Keratinocyte (primary cell): ENCODE results near the gene ATPAF2. TPM values are rescaled to one million over a fixed set of nuclear protein-coding genes. Genes with fewer than 3 reads are reported as not detected.

ENCODE experiments used
- DNase-seq: peaks from one replicate; pipeline ENCODE4 v3.0.0-alpha.2; 2011; ENCODE audit warnings: low read depth, missing footprints, low spot score
- FAIRE-seq: peaks from 2 replicates; lab custom pipeline; 2011; peaks lifted over from hg19 to GRCh38; lab: Jason Lieb, UNC
- H2AFZ ChIP-seq: 2 replicates; pipeline ENCODE4 v1.6.0; 2012; ENCODE audit warnings: low read length, control low read depth, inconsistent platforms; ENCODE audit not compliant: control insufficient read depth
- H3K27ac ChIP-seq: 2 replicates; pipeline ENCODE4 v1.5.1; 2011; ENCODE audit warnings: low read length; ENCODE audit not compliant: control insufficient read depth, insufficient read depth
- H3K27me3 ChIP-seq: 3 replicates; pipeline ENCODE4 v1.6.0; 2011; ENCODE audit warnings: low read length; ENCODE audit not compliant: control insufficient read depth, insufficient read depth; ENCODE audit errors: extremely low read depth
- H3K36me3 ChIP-seq, 2 experiments: 2 replicates in 1 of 2; 3 replicates in 1 of 2; pipeline ENCODE4 v1.5.1; 2011; ENCODE audit warnings: low read length in 2 of 2, mild to moderate bottlenecking in 1 of 2; ENCODE audit not compliant: control insufficient read depth in 2 of 2, insufficient read depth in 2 of 2; ENCODE audit errors: extremely low read depth in 1 of 2
- H3K4me1 ChIP-seq: 3 replicates; pipeline ENCODE4 v1.5.1; 2011; ENCODE audit warnings: low read length; ENCODE audit not compliant: control insufficient read depth, insufficient read depth; ENCODE audit errors: extremely low read depth
- H3K4me2 ChIP-seq: 3 replicates; pipeline ENCODE4 v1.6.0; 2011; ENCODE audit warnings: low read depth, low read length; ENCODE audit not compliant: control insufficient read depth, insufficient read depth; ENCODE audit errors: extremely low read depth
- H3K4me3 ChIP-seq, 3 experiments: fragments of 200-600 bp in 1 of 3; sonication (generic) in 1 of 3; 2 replicates in 2 of 3; 3 replicates in 1 of 3; pipeline ENCODE4 v1.5.1; 2011 to 2016; ENCODE audit warnings: low read length in 3 of 3, mild to moderate bottlenecking in 3 of 3, control low read depth in 2 of 3, inconsistent platforms in 1 of 3, low read depth in 1 of 3, mixed read lengths in 1 of 3, mixed run types in 1 of 3, moderate library complexity in 1 of 3; ENCODE audit not compliant: control insufficient read depth in 2 of 3, insufficient read depth in 2 of 3; ENCODE audit errors: extremely low read depth in 1 of 3
- H3K79me2 ChIP-seq: 2 replicates; pipeline ENCODE4 v1.6.0; 2012; ENCODE audit warnings: low read length; ENCODE audit not compliant: control insufficient read depth, insufficient read depth
- H3K9ac ChIP-seq: 3 replicates; pipeline ENCODE4 v1.6.0; 2011; ENCODE audit warnings: low read length; ENCODE audit not compliant: control insufficient read depth, insufficient read depth; ENCODE audit errors: extremely low read depth
- H3K9me1 ChIP-seq: 3 replicates; pipeline ENCODE4 v1.6.0; 2011; ENCODE audit warnings: low read length; ENCODE audit not compliant: control insufficient read depth, insufficient read depth; ENCODE audit errors: extremely low read depth
- H3K9me3 ChIP-seq: 2 replicates; pipeline ENCODE4 v1.5.1; 2012; ENCODE audit warnings: low read depth, low read length; ENCODE audit not compliant: control insufficient read depth
- H4K20me1 ChIP-seq: 3 replicates; pipeline ENCODE4 v1.6.0; 2011; ENCODE audit warnings: low read length; ENCODE audit not compliant: control insufficient read depth, insufficient read depth; ENCODE audit errors: extremely low read depth
- CTCF ChIP-seq, 3 experiments: IDR thresholded peaks in 1 of 3; conservative IDR thresholded peaks in 1 of 3; optimal IDR thresholded peaks in 1 of 3; 2 replicates in 2 of 3; 3 replicates in 1 of 3; pipeline versions ENCODE3 to v1.5.1; 2011; ENCODE audit warnings: low read length in 3 of 3, mild to moderate bottlenecking in 3 of 3, moderate library complexity in 2 of 3, control low read depth in 1 of 3, inconsistent platforms in 1 of 3; ENCODE audit not compliant: insufficient read depth in 2 of 3; ENCODE audit errors: extremely low read depth in 1 of 3
- EZH2 ChIP-seq: IDR thresholded peaks from one replicate; pipeline ENCODE4 v1.6.1; 2012; ENCODE audit warnings: inconsistent platforms, mild to moderate bottlenecking, low read length, moderate library complexity
- dilution Hi-C: fragments of 300-500 bp; cut with MboI; formaldehyde crosslinking; loops from one replicate; pipeline ENCODE4 v1.7.0; 2020; ENCODE audit warnings: low sequenced_read_pairs; ENCODE audit not compliant: extremely low pct_ligation_motif_present
- polyA plus RNA-seq, 5 experiments: library from polyadenylated mRNA; depleted of rRNA in 3 of 5; stranded (reverse) in 3 of 5; stranded (forward) in 1 of 5; unstranded in 1 of 5; fragments of >200 nt; gene quantifications; 1 replicate in 1 of 5; 2 replicates in 3 of 5; 3 replicates in 1 of 5; pipeline versions ENCODE4 v1.2.1 to v1.2.3, GENCODE V29; 2011 to 2012; ENCODE audit warnings: missing spikeins in 2 of 5, low read depth in 1 of 5, low replicate concordance in 1 of 5

Gene ATPAF2
- polyA plus RNA-seq, 1 donor (not counting 4 experiments of a cell fraction or from before 2014, with no cell fraction given): 24.4 TPM

- Histone ChIP-seq H3K4me2 (no peak overlapping the region), H3K4me3 (no peak overlapping the region), H3K27me3 (no peaks in the 10 kb centered on the region), H3K79me2 (no peaks in the 10 kb centered on the region), H3K9ac (no peak overlapping the region), H3K36me3 (no peaks in the 10 kb centered on the region), H3K27ac (no peak overlapping the region), H3K9me1 (no peaks in the 10 kb centered on the region), H2AFZ (no peak overlapping the region), H3K9me3 (no peaks in the 10 kb centered on the region), H3K4me1 (peaks cover 3% of the 10 kb centered on the region), H4K20me1 (no peaks in the 10 kb centered on the region)
- TF ChIP-seq EZH2: no peak
- no peak for TF ChIP-seq CTCF (optimal IDR thresholded peaks at IDR 0.05 in 1 of 3, IDR thresholded peaks at IDR 0.05 in 1 of 3, conservative IDR thresholded peaks at IDR 0.05 in 1 of 3; ENCODE audit: extremely low read depth in 1 of 3, insufficient read depth in 2 of 3, low read length in 3 of 3)
- no peak for FAIRE-seq
- DNase-seq: no peak
- dilution Hi-C loops: no loop called here
Measured at GRCh38 chr17:17978481-17979424, 60.2 kb downstream of the ATPAF2 start.

GRCh38 chr17:17976931-17977570 is 61.9 kb downstream of the ATPAF2 start:
- no peak overlapping the region for H3K9ac ChIP-seq
- no peak overlapping the region for H3K27ac ChIP-seq
- TF ChIP-seq CTCF (optimal IDR thresholded peaks at IDR 0.05 in 1 of 3, IDR thresholded peaks at IDR 0.05 in 1 of 3, conservative IDR thresholded peaks at IDR 0.05 in 1 of 3; ENCODE audit: extremely low read depth in 1 of 3, insufficient read depth in 2 of 3, low read length in 3 of 3) (no peak), EZH2 (no peak)
- no peaks in the 10 kb centered on the region for H3K9me1 ChIP-seq
- dilution Hi-C loops: no loop called here
- peaks cover 6% of the 10 kb centered on the region for H3K4me1 ChIP-seq
- no peaks in the 10 kb centered on the region for H3K36me3 ChIP-seq
- no peak overlapping the region for H3K4me2 ChIP-seq
- no peaks in the 10 kb centered on the region for H3K9me3 ChIP-seq
- DNase-seq: no peak
- H2AFZ ChIP-seq: no peak overlapping the region
- no peak for FAIRE-seq
- no peaks in the 10 kb centered on the region for H4K20me1 ChIP-seq
- H3K79me2 ChIP-seq: peaks cover 2% of the 10 kb centered on the region
- no peaks in the 10 kb centered on the region for H3K27me3 ChIP-seq
- H3K4me3 ChIP-seq: no peak overlapping the region
